GM12891 (cell line): Measurements from ENCODE around the gene LNX2.

Experiments
- PAX5 ChIP-seq: IDR thresholded peaks from 2 replicates; pipeline ENCODE4 v1.6.1; 2011; ENCODE audit warnings: low read length, moderate library complexity, mild to moderate bottlenecking; ENCODE audit not compliant: insufficient read depth, severe bottlenecking
- POLR2A ChIP-seq: IDR thresholded peaks from 2 replicates; pipeline ENCODE4 v1.6.1; 2011; ENCODE audit warnings: low read depth, low read length, control low read depth
- POLR2AphosphoS5 ChIP-seq: IDR thresholded peaks from 2 replicates; pipeline ENCODE4 v1.6.1; 2011; ENCODE audit warnings: low read depth, low read length, control low read depth
- POU2F2 ChIP-seq: IDR thresholded peaks from 2 replicates; pipeline ENCODE4 v1.6.1; 2011; ENCODE audit warnings: low read depth, mild to moderate bottlenecking, control low read depth, low read length, moderate library complexity
- SPI1 ChIP-seq: IDR thresholded peaks from 2 replicates; pipeline ENCODE4 v1.6.1; 2011; ENCODE audit warnings: low read depth, low read length, control low read depth
- TAF1 ChIP-seq: IDR thresholded peaks from 2 replicates; pipeline ENCODE4 v1.6.1; 2011; ENCODE audit warnings: low read depth, low read length, control low read depth

DNA sequence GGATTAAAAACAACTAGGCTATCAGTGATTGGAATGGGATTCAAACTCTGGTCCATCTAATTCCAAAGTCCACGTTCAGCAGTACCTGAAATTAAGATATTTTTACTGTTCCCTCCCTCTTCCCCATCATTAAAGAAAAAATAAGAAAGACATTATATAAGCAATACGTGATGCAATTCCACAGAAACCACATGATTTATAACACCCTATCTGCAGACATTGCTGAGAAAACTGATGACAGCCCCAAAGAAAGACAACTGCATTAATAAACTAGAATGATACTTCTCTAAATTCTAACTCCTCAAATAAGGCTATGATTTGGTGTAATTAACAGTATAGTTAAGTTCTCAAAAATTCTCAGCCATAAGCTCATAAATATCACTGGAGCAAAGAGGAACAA, 19.1 kb downstream of the LNX2 start:
- TF ChIP-seq POLR2A (no peak), POLR2AphosphoS5 (no peak), TAF1 (no peak), POU2F2 (no peak), SPI1 (no peak), PAX5 (no peak)
